ENCODE measurements around the gene COMMD1.

Gene COMMD1

GRCh38 chr2:62074233-62074632, 168.8 kb downstream of the COMMD1 start:
- Histone ChIP-seq H3K4me3 (ENCODE audit: insufficient read depth, low read length, poor library complexity, severe bottlenecking) (no peak overlapping the region), H3K9ac (ENCODE audit: low read length) (no peak overlapping the region), H4K20me1 (ENCODE audit: low read depth, low read length) (no peaks in the 10 kb centered on the region), H2AFZ (ENCODE audit: low read depth, low read length, severe bottlenecking) (no peak overlapping the region), H3K4me2 (ENCODE audit: low read depth, low read length, poor library complexity, severe bottlenecking) (no peak overlapping the region), H3K27me3 (ENCODE audit: low read length) (no peaks in the 10 kb centered on the region), H3F3A (ENCODE audit: insufficient read depth) (no peaks in the 10 kb centered on the region), H3K9me3 (ENCODE audit: insufficient read depth, low read length) (peaks cover 12% of the 10 kb centered on the region; the same call in 1 of the 2 replicates), H3K36me3 (ENCODE audit: low read length) (no peaks in the 10 kb centered on the region), H3K9me2 (replicated peaks; ENCODE audit: insufficient read depth, low read length) (no peaks in the 10 kb centered on the region), H3K79me2 (ENCODE audit: insufficient read depth, low read length) (no peaks in the 10 kb centered on the region), H3K27ac (ENCODE audit: low read depth, low read length) (no peak overlapping the region)
- no peak for TF ChIP-seq EZH2phosphoT487 (conservative IDR thresholded peaks at IDR 0.05; ENCODE audit: low read length)
- TF ChIP-seq CTCF (IDR thresholded peaks at IDR 0.05; ENCODE audit: insufficient read depth, low read length, poor library complexity, severe bottlenecking), result no peak

DNA sequence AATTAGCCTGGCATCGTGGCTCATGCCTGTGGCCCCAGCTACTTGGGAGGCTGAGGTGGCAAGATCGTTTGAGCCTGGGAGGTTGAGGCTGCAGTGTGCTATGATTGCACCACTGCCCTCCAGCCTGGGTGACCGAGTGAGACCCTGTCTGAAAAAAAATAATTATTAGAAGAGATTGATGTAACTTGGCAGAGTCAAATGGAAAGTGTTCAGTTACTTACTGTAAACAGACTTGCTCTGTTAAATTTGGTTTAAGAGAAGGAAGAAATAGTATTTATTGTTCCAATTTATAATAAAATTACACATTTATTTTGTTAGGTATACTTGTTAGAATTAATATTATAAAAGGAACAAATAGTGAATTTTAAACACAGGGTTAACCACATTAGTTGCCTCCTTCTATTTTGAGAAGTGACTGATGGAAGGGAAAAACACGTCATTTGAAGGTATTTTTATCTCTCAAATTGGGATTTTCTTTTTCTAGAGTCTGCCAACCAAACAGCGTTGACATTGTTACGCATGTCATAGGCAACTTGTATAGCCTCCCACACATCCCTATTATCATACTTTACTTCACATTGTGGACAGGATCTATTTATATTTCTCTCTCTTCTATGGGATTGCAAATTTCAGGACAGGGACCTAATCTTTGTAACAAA, 171.6 kb downstream of the COMMD1 start:
- Histone ChIP-seq H4K20me1 (ENCODE audit: low read depth, low read length) (no peaks in the 10 kb centered on the region), H3K27ac (ENCODE audit: low read depth, low read length) (no peak overlapping the region), H3K9ac (ENCODE audit: low read length) (no peak overlapping the region), H3K4me2 (ENCODE audit: low read depth, low read length, poor library complexity, severe bottlenecking) (no peak overlapping the region), H3K27me3 (ENCODE audit: low read length) (no peaks in the 10 kb centered on the region), H3K9me2 (replicated peaks; ENCODE audit: insufficient read depth, low read length) (no peaks in the 10 kb centered on the region), H3K9me3 (ENCODE audit: insufficient read depth, low read length) (peaks cover 11% of the 10 kb centered on the region; the same call in 1 of the 2 replicates), H3K79me2 (ENCODE audit: insufficient read depth, low read length) (no peaks in the 10 kb centered on the region), H3K4me3 (ENCODE audit: insufficient read depth, low read length, poor library complexity, severe bottlenecking) (no peak overlapping the region), H3K36me3 (ENCODE audit: low read length) (no peaks in the 10 kb centered on the region), H2AFZ (ENCODE audit: low read depth, low read length, severe bottlenecking) (no peak overlapping the region), H3F3A (ENCODE audit: insufficient read depth) (no peaks in the 10 kb centered on the region)
- TF ChIP-seq CTCF (IDR thresholded peaks at IDR 0.05; ENCODE audit: insufficient read depth, low read length, poor library complexity, severe bottlenecking) (no peak), EZH2phosphoT487 (conservative IDR thresholded peaks at IDR 0.05; ENCODE audit: low read length) (no peak)

GRCh38 chr2:62084801-62085200, 179.3 kb downstream of the COMMD1 start:
- Histone ChIP-seq H3K27ac (ENCODE audit: low read depth, low read length) (no peak overlapping the region), H3K27me3 (ENCODE audit: low read length) (no peaks in the 10 kb centered on the region), H3K36me3 (ENCODE audit: low read length) (no peaks in the 10 kb centered on the region), H3K9ac (ENCODE audit: low read length) (no peak overlapping the region), H2AFZ (ENCODE audit: low read depth, low read length, severe bottlenecking) (no peak overlapping the region), H3K4me3 (ENCODE audit: insufficient read depth, low read length, poor library complexity, severe bottlenecking) (no peak overlapping the region), H3K9me3 (ENCODE audit: insufficient read depth, low read length) (no peaks in the 10 kb centered on the region), H3K79me2 (ENCODE audit: insufficient read depth, low read length) (no peaks in the 10 kb centered on the region), H3F3A (ENCODE audit: insufficient read depth) (no peaks in the 10 kb centered on the region), H3K4me2 (ENCODE audit: low read depth, low read length, poor library complexity, severe bottlenecking) (no peak overlapping the region), H4K20me1 (ENCODE audit: low read depth, low read length) (no peaks in the 10 kb centered on the region), H3K9me2 (replicated peaks; ENCODE audit: insufficient read depth, low read length) (no peaks in the 10 kb centered on the region)
- TF ChIP-seq CTCF (IDR thresholded peaks at IDR 0.05; ENCODE audit: insufficient read depth, low read length, poor library complexity, severe bottlenecking), result no peak
- TF ChIP-seq EZH2phosphoT487 (conservative IDR thresholded peaks at IDR 0.05; ENCODE audit: low read length), result no peak

All from SU-DHL-6 (cell line).